AG10803 (cell line): ENCODE measurements around the gene KRTAP9-7.

ENCODE experiments used
- DNase-seq: peaks from one replicate; pipeline ENCODE4 v3.0.0; 2010; ENCODE audit warnings: low read depth
- H3K4me3 ChIP-seq: 2 replicates; pipeline ENCODE4 v1.5.1; 2011; ENCODE audit warnings: mild to moderate bottlenecking, low read length, control low read depth
- CTCF ChIP-seq: conservative IDR thresholded peaks from 2 replicates; pipeline ENCODE4 v1.5.1; 2011; ENCODE audit warnings: mild to moderate bottlenecking, low read length, control low read depth, inconsistent platforms

Gene KRTAP9-7

GRCh38 chr17:41315814-41316445 lies 40.4 kb downstream of the KRTAP9-7 start:
- DNase-seq: no peak
- no peak for TF ChIP-seq CTCF
- no peak overlapping the region for H3K4me3 ChIP-seq

GRCh38 chr17:41318231-41318630 lies 42.7 kb downstream of the KRTAP9-7 start:
- no peak for TF ChIP-seq CTCF
- no peak overlapping the region for H3K4me3 ChIP-seq
- no peak for DNase-seq

GRCh38 chr17:41322094-41322902 lies 46.8 kb downstream of the KRTAP9-7 start:
- peak; percentile 97 for TF ChIP-seq CTCF
- DNase-seq: peak; percentile 76
- no peak overlapping the region for H3K4me3 ChIP-seq

- no peak for TF ChIP-seq CTCF
- no peak for DNase-seq
- no peak overlapping the region for H3K4me3 ChIP-seq
These were observed 47.7 kb downstream of the KRTAP9-7 start for GRCh38 chr17:41322903-41323895.

GRCh38 chr17:41324180-41325075 lies 48.9 kb downstream of the KRTAP9-7 start:
- H3K4me3 ChIP-seq: no peak overlapping the region
- no peak for DNase-seq

More at GRCh38 chr17:41324180-41325075, 48.9 kb downstream of the KRTAP9-7 start:
- no peak for TF ChIP-seq CTCF
